ENCODE measurements around the gene OIT3. TPM values are rescaled to one million over a fixed set of nuclear protein-coding genes. Genes with fewer than 3 reads are reported as not detected.

Gene OIT3
- total and polyA plus RNA-seq, 2 experiments from 2014 or later: not detected

GRCh38 chr10:72928798-72929197 lies 35.3 kb downstream of the OIT3 start:
- Histone ChIP-seq H3K4me2 (ENCODE audit: unreplicated experiment) (no peak overlapping the region), H2AFZ (no peak overlapping the region), H3K36me3 (ENCODE audit: low read depth) (no peaks in the 10 kb centered on the region), H4K20me1 (ENCODE audit: insufficient read depth) (no peaks in the 10 kb centered on the region), H3K79me2 (ENCODE audit: insufficient read depth) (no peaks in the 10 kb centered on the region), H3K9me3 (ENCODE audit: low read depth) (no peaks in the 10 kb centered on the region), H3K27ac (no peak overlapping the region), H3K9me2 (ENCODE audit: insufficient read depth) (no peaks in the 10 kb centered on the region), H3F3A (ENCODE audit: insufficient read depth) (no peaks in the 10 kb centered on the region), H3K27me3 (replicated peaks; ENCODE audit: insufficient read depth) (no peaks in the 10 kb centered on the region), H3K9ac (no peak overlapping the region), H3K4me1 (ENCODE audit: insufficient read depth) (no peaks in the 10 kb centered on the region), H3K4me3 (no peak overlapping the region)
- TF ChIP-seq EZH2 (IDR thresholded peaks at IDR 0.05; ENCODE audit: insufficient read depth, poor library complexity, severe bottlenecking) (no peak), EZH2phosphoT487 (IDR thresholded peaks at IDR 0.05; ENCODE audit: insufficient read depth, low read depth) (no peak)
- DNase-seq: no peak
- in situ Hi-C loops (cut with MboI): no loop called here
- WGBS, 2 experiments (ENCODE audit: low coverage in 1 of 2, low lambda C conversion rate in 2 of 2, missing lambda C conversion rate in 2 of 2): 77 to 83% methylated on average over 5 of the region's 5 CpGs

- DNase-seq: no peak
- Histone ChIP-seq H3K9ac (no peak overlapping the region), H3K27me3 (replicated peaks; ENCODE audit: insufficient read depth) (no peaks in the 10 kb centered on the region), H4K20me1 (ENCODE audit: insufficient read depth) (no peaks in the 10 kb centered on the region), H3K27ac (no peak overlapping the region), H3K9me2 (ENCODE audit: insufficient read depth) (no peaks in the 10 kb centered on the region), H3F3A (ENCODE audit: insufficient read depth) (no peaks in the 10 kb centered on the region), H3K9me3 (ENCODE audit: low read depth) (no peaks in the 10 kb centered on the region), H3K4me1 (ENCODE audit: insufficient read depth) (no peaks in the 10 kb centered on the region), H3K79me2 (ENCODE audit: insufficient read depth) (no peaks in the 10 kb centered on the region), H3K36me3 (ENCODE audit: low read depth) (no peaks in the 10 kb centered on the region), H2AFZ (no peak overlapping the region), H3K4me2 (ENCODE audit: unreplicated experiment) (no peak overlapping the region), H3K4me3 (no peak overlapping the region)
- no peak for TF ChIP-seq EZH2 (IDR thresholded peaks at IDR 0.05; ENCODE audit: insufficient read depth, poor library complexity, severe bottlenecking)
- in situ Hi-C loops (cut with MboI): no loop called here
- 45 to 49% methylated on average over 2 of the region's 2 CpGs for WGBS, 2 experiments (ENCODE audit: low coverage in 1 of 2, low lambda C conversion rate in 2 of 2, missing lambda C conversion rate in 2 of 2)
These were observed 36.7 kb downstream of the OIT3 start for GRCh38 chr10:72930276-72930675.

- TF ChIP-seq EZH2 (IDR thresholded peaks at IDR 0.05; ENCODE audit: insufficient read depth, poor library complexity, severe bottlenecking) (no peak), EZH2phosphoT487 (IDR thresholded peaks at IDR 0.05; ENCODE audit: insufficient read depth, low read depth) (no peak)
- H3K4me1 ChIP-seq (ENCODE audit: insufficient read depth): no peaks in the 10 kb centered on the region
- DNase-seq: peak; percentile 5
- no peaks in the 10 kb centered on the region for H3K79me2 ChIP-seq (ENCODE audit: insufficient read depth)
- no peaks in the 10 kb centered on the region for H3K9me2 ChIP-seq (ENCODE audit: insufficient read depth)
- no peak overlapping the region for H3K4me3 ChIP-seq
- no peak overlapping the region for H3K9ac ChIP-seq
- no peaks in the 10 kb centered on the region for H3K27me3 ChIP-seq (replicated peaks; ENCODE audit: insufficient read depth)
- H2AFZ ChIP-seq: no peak overlapping the region
- WGBS, 2 experiments (ENCODE audit: low coverage in 1 of 2, low lambda C conversion rate in 2 of 2, missing lambda C conversion rate in 2 of 2): 85 to 86% methylated on average over 20 of the region's 20 CpGs
- no peak overlapping the region for H3K4me2 ChIP-seq (ENCODE audit: unreplicated experiment)
- H3F3A ChIP-seq (ENCODE audit: insufficient read depth): no peaks in the 10 kb centered on the region
- in situ Hi-C loops (cut with MboI): no loop called here
- no peaks in the 10 kb centered on the region for H4K20me1 ChIP-seq (ENCODE audit: insufficient read depth)
- H3K36me3 ChIP-seq (ENCODE audit: low read depth): no peaks in the 10 kb centered on the region
- no peak overlapping the region for H3K27ac ChIP-seq
- H3K9me3 ChIP-seq (ENCODE audit: low read depth): no peaks in the 10 kb centered on the region
These were observed 38.9 kb downstream of the OIT3 start for GRCh38 chr10:72932259-72933015.

GRCh38 chr10:72935361-72935760 lies 41.8 kb downstream of the OIT3 start:
- 87 to 94% methylated on average over 6 of the region's 6 CpGs for WGBS, 2 experiments (ENCODE audit: low coverage in 1 of 2, low lambda C conversion rate in 2 of 2, missing lambda C conversion rate in 2 of 2)
- Histone ChIP-seq H3K9me2 (ENCODE audit: insufficient read depth) (no peaks in the 10 kb centered on the region), H3K4me3 (no peak overlapping the region), H3K27me3 (replicated peaks; ENCODE audit: insufficient read depth) (no peaks in the 10 kb centered on the region), H3K4me1 (ENCODE audit: insufficient read depth) (no peaks in the 10 kb centered on the region), H2AFZ (no peak overlapping the region), H4K20me1 (ENCODE audit: insufficient read depth) (no peaks in the 10 kb centered on the region), H3K36me3 (ENCODE audit: low read depth) (no peaks in the 10 kb centered on the region), H3F3A (ENCODE audit: insufficient read depth) (no peaks in the 10 kb centered on the region), H3K9me3 (ENCODE audit: low read depth) (no peaks in the 10 kb centered on the region), H3K4me2 (ENCODE audit: unreplicated experiment) (no peak overlapping the region), H3K9ac (no peak overlapping the region), H3K79me2 (ENCODE audit: insufficient read depth) (no peaks in the 10 kb centered on the region), H3K27ac (no peak overlapping the region)
- in situ Hi-C loops (cut with MboI): no loop called here
- TF ChIP-seq EZH2 (IDR thresholded peaks at IDR 0.05; ENCODE audit: insufficient read depth, poor library complexity, severe bottlenecking): no peak
- TF ChIP-seq EZH2phosphoT487 (IDR thresholded peaks at IDR 0.05; ENCODE audit: insufficient read depth, low read depth): no peak
- DNase-seq: peak; percentile 7
